Left ventricle myocardium inferior (tissue), 1 donor: ENCODE measurements around the gene EDIL3. TPM values are rescaled to one million over a fixed set of nuclear protein-coding genes. Genes with fewer than 3 reads are reported as not detected.

Experiments
- DNase-seq: peaks from one replicate; pipeline ENCODE4 v3.0.0-alpha.2; 2020
- H3K27ac ChIP-seq: fragments of 200-600 bp; replicated peaks from 2 replicates; pipeline ENCODE4 v1.8.0; 2021
- H3K27me3 ChIP-seq: fragments of 200-600 bp; 2 replicates; pipeline ENCODE4 v1.8.0; 2021; ENCODE audit warnings: low read depth
- H3K36me3 ChIP-seq: fragments of 200-600 bp; 2 replicates; pipeline ENCODE4 v1.8.0; 2021
- H3K4me1 ChIP-seq: fragments of 200-600 bp; 2 replicates; pipeline ENCODE4 v1.8.0; 2021
- H3K4me3 ChIP-seq: fragments of 200-600 bp; 2 replicates; pipeline ENCODE4 v1.8.0; 2021; ENCODE audit warnings: mild to moderate bottlenecking, moderate library complexity
- H3K9me3 ChIP-seq: fragments of 200-600 bp; replicated peaks from 2 replicates; pipeline ENCODE4 v1.8.0; 2021
- intact Hi-C: fragments of 100-400 bp; cut with micrococcal nuclease; formaldehyde crosslinking; loops from one replicate; pipeline ENCODE4 v1.11.0; 2022
- total RNA-seq: library from RNA; stranded (reverse); fragmentation: NEBNext Ultra II Directional; extraction: Animal tissue kit (Norgen Biotek cat#: 25700); gene quantifications from one replicate; pipeline ENCODE4 v1.2.1, GENCODE V29; 2021
- TF ChIP-seq, protein P1 (sequence below): fragments of 200-600 bp; IDR thresholded peaks from 2 replicates; pipeline ENCODE4 v1.8.0; 2021; ENCODE audit warnings: antibody characterized with exemption, mild to moderate bottlenecking, borderline replicate concordance
- donor health status: DM: no; HTN: yes; CAD: no; lungs with severe emphysema.

EDIL3 gene
- total RNA-seq, 1 donor from 2014 or later, result 3.5 TPM

DNA sequence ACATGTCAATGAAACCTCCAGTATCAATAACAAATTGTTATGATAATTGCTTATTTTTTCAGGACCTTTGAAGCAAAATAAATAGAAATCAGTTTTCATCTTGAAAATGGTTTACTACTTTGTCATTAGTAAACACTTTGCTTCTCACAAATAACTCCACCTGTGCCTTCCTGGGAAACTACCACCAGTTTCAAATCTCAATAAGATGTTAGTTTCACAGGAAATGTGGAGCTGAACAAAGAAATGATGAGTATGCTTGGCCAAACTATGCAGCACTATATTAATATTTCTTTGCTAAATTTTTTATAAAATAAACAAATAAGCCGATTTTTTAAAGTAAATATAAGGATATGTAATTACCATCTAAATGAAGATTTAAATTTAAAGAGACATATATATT, 442.5 kb downstream of the EDIL3 start:
- Histone ChIP-seq H3K9me3 (peaks cover 9% of the 10 kb centered on the region), H3K4me1 (no peaks in the 10 kb centered on the region), H3K27me3 (no peaks in the 10 kb centered on the region), H3K27ac (no peak overlapping the region), H3K36me3 (no peaks in the 10 kb centered on the region), H3K4me3 (no peak overlapping the region)
- intact Hi-C loops, result no loop called here
- TF ChIP-seq, protein P1, sequence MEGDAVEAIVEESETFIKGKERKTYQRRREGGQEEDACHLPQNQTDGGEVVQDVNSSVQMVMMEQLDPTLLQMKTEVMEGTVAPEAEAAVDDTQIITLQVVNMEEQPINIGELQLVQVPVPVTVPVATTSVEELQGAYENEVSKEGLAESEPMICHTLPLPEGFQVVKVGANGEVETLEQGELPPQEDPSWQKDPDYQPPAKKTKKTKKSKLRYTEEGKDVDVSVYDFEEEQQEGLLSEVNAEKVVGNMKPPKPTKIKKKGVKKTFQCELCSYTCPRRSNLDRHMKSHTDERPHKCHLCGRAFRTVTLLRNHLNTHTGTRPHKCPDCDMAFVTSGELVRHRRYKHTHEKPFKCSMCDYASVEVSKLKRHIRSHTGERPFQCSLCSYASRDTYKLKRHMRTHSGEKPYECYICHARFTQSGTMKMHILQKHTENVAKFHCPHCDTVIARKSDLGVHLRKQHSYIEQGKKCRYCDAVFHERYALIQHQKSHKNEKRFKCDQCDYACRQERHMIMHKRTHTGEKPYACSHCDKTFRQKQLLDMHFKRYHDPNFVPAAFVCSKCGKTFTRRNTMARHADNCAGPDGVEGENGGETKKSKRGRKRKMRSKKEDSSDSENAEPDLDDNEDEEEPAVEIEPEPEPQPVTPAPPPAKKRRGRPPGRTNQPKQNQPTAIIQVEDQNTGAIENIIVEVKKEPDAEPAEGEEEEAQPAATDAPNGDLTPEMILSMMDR, result no peak
- DNase-seq, result no peak

DNA sequence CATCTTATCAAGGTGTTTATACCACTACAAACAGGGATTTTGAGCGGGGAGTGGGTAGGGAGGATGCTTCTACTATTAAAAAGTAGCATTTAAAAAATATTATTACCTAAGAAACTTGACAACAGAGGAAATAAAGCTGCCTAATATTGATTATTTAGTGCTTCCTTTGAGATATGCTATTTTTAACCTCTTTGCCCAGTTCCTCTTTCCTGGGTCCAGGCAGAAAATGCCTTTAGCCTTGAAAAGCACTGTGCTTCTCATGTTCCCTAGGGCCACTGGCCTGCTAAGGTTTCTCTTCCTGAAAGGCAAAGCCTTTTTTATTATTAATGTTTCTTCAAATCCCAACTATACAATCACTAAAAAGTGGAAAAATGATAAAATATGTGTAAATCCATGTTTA, 446.8 kb downstream of the EDIL3 start:
- Histone ChIP-seq H3K9me3 (no peaks in the 10 kb centered on the region), H3K36me3 (no peaks in the 10 kb centered on the region), H3K27me3 (no peaks in the 10 kb centered on the region), H3K4me3 (no peak overlapping the region), H3K27ac (no peak overlapping the region), H3K4me1 (no peaks in the 10 kb centered on the region)
- TF ChIP-seq, protein P1, result no peak
- intact Hi-C loops, result no loop called here
- DNase-seq, result no peak

DNA sequence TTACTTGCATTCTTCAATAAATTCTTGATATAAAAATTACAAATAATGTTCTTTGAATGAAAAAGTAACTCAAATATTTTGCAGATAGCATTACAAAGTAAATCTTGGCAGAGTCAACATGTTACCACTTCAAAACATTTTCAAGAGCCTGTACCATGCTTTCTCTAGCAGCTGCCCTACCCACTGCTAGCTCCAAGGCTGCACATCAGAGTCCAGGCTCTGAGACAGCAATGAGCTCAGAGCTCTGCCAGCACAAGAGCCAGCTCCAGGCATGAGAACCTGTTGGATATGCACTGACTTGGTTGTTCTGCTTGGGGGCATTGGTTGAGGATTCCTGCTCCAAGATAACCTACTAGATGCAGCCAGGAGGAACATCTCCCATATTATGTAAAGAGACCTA, 452.7 kb downstream of the EDIL3 start:
- Histone ChIP-seq H3K27ac (no peak overlapping the region), H3K27me3 (no peaks in the 10 kb centered on the region), H3K4me1 (no peaks in the 10 kb centered on the region), H3K4me3 (no peak overlapping the region), H3K36me3 (no peaks in the 10 kb centered on the region), H3K9me3 (no peaks in the 10 kb centered on the region)
- TF ChIP-seq, protein P1, result no peak
- DNase-seq, result no peak
- intact Hi-C loops, result no loop called here

DNA sequence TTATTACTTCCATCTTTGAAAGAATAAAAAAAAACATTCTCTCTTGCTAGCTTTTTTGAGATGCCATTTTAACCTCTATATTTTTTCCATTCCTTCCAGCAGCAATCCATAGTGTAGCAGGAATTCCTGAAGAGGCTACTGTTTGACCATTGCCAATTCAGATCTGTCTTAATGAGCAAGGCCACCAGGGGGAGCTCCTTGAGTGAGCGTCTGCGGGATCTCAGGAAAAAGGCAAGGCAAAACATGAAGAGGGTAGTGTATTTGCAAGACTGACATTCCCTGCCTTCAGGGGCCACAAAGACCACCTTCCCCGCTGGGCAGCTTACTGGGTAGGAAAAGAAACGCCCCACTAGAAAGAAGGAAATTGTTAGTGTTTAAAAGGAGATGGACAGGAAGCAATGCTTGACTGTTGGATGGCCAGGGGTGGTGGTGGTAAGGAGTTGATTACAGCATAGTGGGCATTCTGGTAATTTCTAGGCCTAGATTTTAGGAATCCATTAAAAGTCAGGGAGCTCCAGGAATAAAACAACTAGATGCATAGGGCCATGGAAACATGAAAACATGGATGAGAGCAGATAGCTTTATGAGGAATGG, 457.4 kb downstream of the EDIL3 start:
- TF ChIP-seq, protein P1, result peak; percentile 69
- no peaks in the 10 kb centered on the region for H3K36me3 ChIP-seq
- H3K9me3 ChIP-seq, result peaks cover 9% of the 10 kb centered on the region
- intact Hi-C loops, result no loop called here
- H3K4me1 ChIP-seq, result no peaks in the 10 kb centered on the region
- peak; percentile 24 for DNase-seq
- H3K27ac ChIP-seq, result no peak overlapping the region
- no peaks in the 10 kb centered on the region for H3K27me3 ChIP-seq
- H3K4me3 ChIP-seq, result no peak overlapping the region

DNA sequence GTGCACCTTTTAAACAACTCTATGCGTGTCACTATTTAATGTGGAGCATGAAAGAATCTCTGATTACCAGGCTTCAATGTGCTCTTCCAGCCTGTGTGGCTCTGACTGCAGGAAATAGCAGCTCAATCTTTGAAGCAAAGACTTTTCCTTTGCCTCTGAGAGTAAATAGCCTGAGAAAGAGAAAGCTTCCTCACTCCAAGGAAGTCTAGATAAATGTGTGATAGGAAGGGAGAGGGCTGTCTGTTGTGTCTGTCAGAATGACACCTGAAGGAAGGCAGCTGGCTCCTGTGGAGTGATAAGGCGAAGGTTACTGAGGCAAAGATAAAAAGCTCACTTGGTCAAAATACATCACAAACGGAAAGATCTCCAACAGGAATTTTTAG, 458.7 kb downstream of the EDIL3 start:
- DNase-seq, result no peak
- TF ChIP-seq, protein P1, result no peak
- H3K4me3 ChIP-seq, result no peak overlapping the region
- no peaks in the 10 kb centered on the region for H3K36me3 ChIP-seq
- no peaks in the 10 kb centered on the region for H3K4me1 ChIP-seq
- no peak overlapping the region for H3K27ac ChIP-seq
- intact Hi-C loops, result no loop called here
- peaks cover 9% of the 10 kb centered on the region for H3K9me3 ChIP-seq
- no peaks in the 10 kb centered on the region for H3K27me3 ChIP-seq
